ENCODE results near the gene POU5F2. TPM values are rescaled to one million over a fixed set of nuclear protein-coding genes. Genes with fewer than 3 reads are reported as not detected.

The POU5F2 gene
- total RNA-seq, 1 donor from 2014 or later: 1.5 TPM

DNA sequence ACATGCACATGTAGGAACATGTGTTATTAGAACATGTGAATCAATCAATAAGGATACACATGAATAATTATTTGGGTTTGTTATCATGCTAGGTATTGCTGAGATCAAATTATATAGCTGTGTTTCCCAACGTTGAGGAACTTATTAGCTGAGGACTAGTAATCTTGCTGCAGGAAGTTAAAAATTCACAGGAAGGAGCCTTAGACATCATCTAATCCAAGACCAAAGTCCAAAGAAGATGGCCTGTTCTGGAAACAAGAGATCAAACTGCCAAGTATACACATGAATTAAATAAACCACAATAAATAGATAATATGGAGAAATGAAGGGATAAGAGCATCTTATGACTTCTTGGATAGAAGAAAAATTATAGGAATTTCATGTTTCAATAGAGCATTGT lies 19.9 kb downstream of the POU5F2 start:
- H3K27me3 Mint-ChIP-seq (ENCODE audit: unreplicated experiment): no peaks in the 10 kb centered on the region
- no peaks in the 10 kb centered on the region for H3K4me1 Mint-ChIP-seq (ENCODE audit: low read depth, unreplicated experiment)
- no peaks in the 10 kb centered on the region for H3K9me3 Mint-ChIP-seq (ENCODE audit: unreplicated experiment)
- DNase-seq: no peak
- H3K36me3 Mint-ChIP-seq (ENCODE audit: unreplicated experiment): no peaks in the 10 kb centered on the region
- no peak overlapping the region for H3K27ac Mint-ChIP-seq (ENCODE audit: unreplicated experiment)
- no peak overlapping the region for H3K4me3 Mint-ChIP-seq (ENCODE audit: unreplicated experiment)
- TF ChIP-seq, protein P1, sequence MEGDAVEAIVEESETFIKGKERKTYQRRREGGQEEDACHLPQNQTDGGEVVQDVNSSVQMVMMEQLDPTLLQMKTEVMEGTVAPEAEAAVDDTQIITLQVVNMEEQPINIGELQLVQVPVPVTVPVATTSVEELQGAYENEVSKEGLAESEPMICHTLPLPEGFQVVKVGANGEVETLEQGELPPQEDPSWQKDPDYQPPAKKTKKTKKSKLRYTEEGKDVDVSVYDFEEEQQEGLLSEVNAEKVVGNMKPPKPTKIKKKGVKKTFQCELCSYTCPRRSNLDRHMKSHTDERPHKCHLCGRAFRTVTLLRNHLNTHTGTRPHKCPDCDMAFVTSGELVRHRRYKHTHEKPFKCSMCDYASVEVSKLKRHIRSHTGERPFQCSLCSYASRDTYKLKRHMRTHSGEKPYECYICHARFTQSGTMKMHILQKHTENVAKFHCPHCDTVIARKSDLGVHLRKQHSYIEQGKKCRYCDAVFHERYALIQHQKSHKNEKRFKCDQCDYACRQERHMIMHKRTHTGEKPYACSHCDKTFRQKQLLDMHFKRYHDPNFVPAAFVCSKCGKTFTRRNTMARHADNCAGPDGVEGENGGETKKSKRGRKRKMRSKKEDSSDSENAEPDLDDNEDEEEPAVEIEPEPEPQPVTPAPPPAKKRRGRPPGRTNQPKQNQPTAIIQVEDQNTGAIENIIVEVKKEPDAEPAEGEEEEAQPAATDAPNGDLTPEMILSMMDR (IDR thresholded peaks at IDR 0.05; ENCODE audit: partially characterized antibody, unreplicated experiment): no peak

DNA sequence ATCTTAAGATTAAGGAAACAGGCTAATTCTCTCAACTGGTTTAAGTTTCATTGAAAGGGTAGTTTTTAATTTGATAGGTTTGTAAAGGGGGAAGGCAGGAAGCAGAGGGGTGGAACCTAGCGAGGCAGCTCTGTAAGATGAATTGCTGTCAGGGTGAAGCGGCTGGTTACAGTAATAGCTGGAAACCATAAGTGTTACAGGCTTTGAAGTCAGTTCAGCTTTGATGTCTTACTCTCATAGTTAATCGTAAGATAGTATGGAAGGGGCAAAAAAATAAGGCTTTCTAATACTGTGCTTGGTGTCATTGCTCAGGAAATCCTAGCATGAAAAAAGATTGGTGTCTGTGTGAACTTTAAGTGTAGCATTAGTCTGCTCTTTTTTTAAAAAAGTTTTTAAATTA lies 20.3 kb downstream of the POU5F2 start:
- H3K4me1 Mint-ChIP-seq (ENCODE audit: low read depth, unreplicated experiment): no peaks in the 10 kb centered on the region
- no peaks in the 10 kb centered on the region for H3K9me3 Mint-ChIP-seq (ENCODE audit: unreplicated experiment)
- no peak for DNase-seq
- no peaks in the 10 kb centered on the region for H3K36me3 Mint-ChIP-seq (ENCODE audit: unreplicated experiment)
- H3K4me3 Mint-ChIP-seq (ENCODE audit: unreplicated experiment): no peak overlapping the region
- H3K27me3 Mint-ChIP-seq (ENCODE audit: unreplicated experiment): no peaks in the 10 kb centered on the region
- TF ChIP-seq, protein P1 (IDR thresholded peaks at IDR 0.05; ENCODE audit: partially characterized antibody, unreplicated experiment): no peak
- no peak overlapping the region for H3K27ac Mint-ChIP-seq (ENCODE audit: unreplicated experiment)

DNA sequence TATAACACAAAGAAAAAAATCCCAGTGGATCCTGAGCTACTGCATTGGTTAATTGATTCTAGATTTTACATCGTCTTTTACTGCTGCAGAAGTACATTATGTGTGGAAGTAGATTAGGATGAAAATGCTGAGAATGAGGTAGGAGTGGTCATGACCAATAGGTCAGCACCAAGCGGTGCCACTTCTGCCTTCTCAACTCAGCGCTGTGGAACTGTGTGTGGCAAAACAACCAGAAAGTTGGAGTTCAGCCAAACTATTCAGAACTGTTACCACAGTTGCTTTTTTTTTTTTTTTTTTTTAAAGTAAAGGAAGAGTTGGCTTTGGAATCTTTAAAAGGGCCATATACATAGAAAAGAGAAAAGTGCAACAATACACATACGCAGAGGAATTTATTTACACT lies 24.2 kb downstream of the POU5F2 start:
- H3K4me3 Mint-ChIP-seq (ENCODE audit: unreplicated experiment): no peak overlapping the region
- TF ChIP-seq, protein P1 (IDR thresholded peaks at IDR 0.05; ENCODE audit: partially characterized antibody, unreplicated experiment): no peak
- no peak overlapping the region for H3K27ac Mint-ChIP-seq (ENCODE audit: unreplicated experiment)
- no peaks in the 10 kb centered on the region for H3K36me3 Mint-ChIP-seq (ENCODE audit: unreplicated experiment)
- DNase-seq: no peak
- peaks cover 2% of the 10 kb centered on the region for H3K4me1 Mint-ChIP-seq (ENCODE audit: low read depth, unreplicated experiment)
- H3K27me3 Mint-ChIP-seq (ENCODE audit: unreplicated experiment): no peaks in the 10 kb centered on the region
- no peaks in the 10 kb centered on the region for H3K9me3 Mint-ChIP-seq (ENCODE audit: unreplicated experiment)

DNA sequence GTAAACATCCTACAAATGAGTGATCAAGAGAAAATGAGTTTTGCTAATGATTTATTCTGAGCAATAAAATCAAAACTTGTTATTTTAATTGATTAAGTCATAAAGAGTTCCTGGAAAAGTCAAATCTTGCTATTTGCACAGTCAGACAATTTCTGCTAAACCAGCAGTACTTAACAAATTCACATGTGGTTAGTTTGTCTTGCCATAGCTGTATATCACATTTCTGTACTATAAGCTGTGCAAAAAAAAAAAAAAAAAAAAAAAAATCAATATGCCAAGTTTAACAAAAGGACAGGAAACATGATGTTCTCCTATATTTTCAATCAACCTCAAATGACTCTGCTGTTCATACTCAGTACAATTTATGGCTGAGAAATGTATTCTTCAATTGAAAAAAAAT lies 24.9 kb downstream of the POU5F2 start:
- TF ChIP-seq, protein P1 (IDR thresholded peaks at IDR 0.05; ENCODE audit: partially characterized antibody, unreplicated experiment): no peak
- Mint-ChIP-seq H3K36me3 (ENCODE audit: unreplicated experiment) (no peaks in the 10 kb centered on the region), H3K9me3 (ENCODE audit: unreplicated experiment) (no peaks in the 10 kb centered on the region), H3K4me3 (ENCODE audit: unreplicated experiment) (no peak overlapping the region), H3K27ac (ENCODE audit: unreplicated experiment) (no peak overlapping the region), H3K27me3 (ENCODE audit: unreplicated experiment) (no peaks in the 10 kb centered on the region), H3K4me1 (ENCODE audit: low read depth, unreplicated experiment) (peaks cover 2% of the 10 kb centered on the region)
- no peak for DNase-seq

DNA sequence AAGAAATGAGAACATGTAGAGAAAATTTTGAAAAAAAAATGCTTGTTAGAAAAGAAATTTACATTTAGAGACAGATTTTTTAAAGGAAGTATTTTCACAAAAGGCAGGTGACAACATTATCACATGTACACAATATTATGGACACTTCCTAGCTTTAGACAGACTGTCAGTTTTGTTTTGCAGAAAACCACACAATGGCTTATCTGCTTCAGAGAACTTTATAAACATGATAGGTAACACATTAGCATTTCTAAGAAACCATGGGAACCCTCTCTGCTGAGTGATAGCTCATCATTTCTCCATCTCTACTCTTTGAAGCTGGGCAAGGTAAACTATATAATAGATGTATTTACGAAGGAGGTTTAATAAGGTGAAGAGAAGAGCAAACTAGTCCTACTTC lies 25.6 kb downstream of the POU5F2 start:
- no peak overlapping the region for H3K27ac Mint-ChIP-seq (ENCODE audit: unreplicated experiment)
- TF ChIP-seq, protein P1 (IDR thresholded peaks at IDR 0.05; ENCODE audit: partially characterized antibody, unreplicated experiment): no peak
- H3K9me3 Mint-ChIP-seq (ENCODE audit: unreplicated experiment): no peaks in the 10 kb centered on the region
- H3K4me1 Mint-ChIP-seq (ENCODE audit: low read depth, unreplicated experiment): peaks cover 2% of the 10 kb centered on the region
- H3K27me3 Mint-ChIP-seq (ENCODE audit: unreplicated experiment): no peaks in the 10 kb centered on the region
- DNase-seq: no peak
- H3K36me3 Mint-ChIP-seq (ENCODE audit: unreplicated experiment): no peaks in the 10 kb centered on the region
- no peak overlapping the region for H3K4me3 Mint-ChIP-seq (ENCODE audit: unreplicated experiment)
